Left ventricle myocardium inferior (tissue), 1 donor: ENCODE measurements around the gene PTPRO. TPM values are rescaled to one million over a fixed set of nuclear protein-coding genes. Genes with fewer than 3 reads are reported as not detected.

ENCODE experiments used
- DNase-seq: peaks from one replicate; pipeline ENCODE4 v3.0.0-alpha.2; 2020
- H3K27ac ChIP-seq: fragments of 200-600 bp; replicated peaks from 2 replicates; pipeline ENCODE4 v1.8.0; 2021
- H3K27me3 ChIP-seq: fragments of 200-600 bp; 2 replicates; pipeline ENCODE4 v1.8.0; 2021; ENCODE audit warnings: low read depth
- H3K36me3 ChIP-seq: fragments of 200-600 bp; 2 replicates; pipeline ENCODE4 v1.8.0; 2021
- H3K4me1 ChIP-seq: fragments of 200-600 bp; 2 replicates; pipeline ENCODE4 v1.8.0; 2021
- H3K4me3 ChIP-seq: fragments of 200-600 bp; 2 replicates; pipeline ENCODE4 v1.8.0; 2021; ENCODE audit warnings: mild to moderate bottlenecking, moderate library complexity
- H3K9me3 ChIP-seq: fragments of 200-600 bp; replicated peaks from 2 replicates; pipeline ENCODE4 v1.8.0; 2021
- CTCF ChIP-seq: fragments of 200-600 bp; IDR thresholded peaks from 2 replicates; pipeline ENCODE4 v1.8.0; 2021; ENCODE audit warnings: antibody characterized with exemption, mild to moderate bottlenecking, borderline replicate concordance
- intact Hi-C: fragments of 100-400 bp; cut with micrococcal nuclease; formaldehyde crosslinking; loops from one replicate; pipeline ENCODE4 v1.11.0; 2022
- total RNA-seq: library from RNA; stranded (reverse); fragmentation: NEBNext Ultra II Directional; extraction: Animal tissue kit (Norgen Biotek cat#: 25700); gene quantifications from one replicate; pipeline ENCODE4 v1.2.1, GENCODE V29; 2021
- donor health status: DM: no; HTN: yes; CAD: no; lungs with severe emphysema.

PTPRO gene
- total RNA-seq, 1 donor from 2014 or later = 0.82 TPM

GRCh38 chr12:15393037-15393436, 70.7 kb downstream of the PTPRO start:
- H3K9me3 ChIP-seq = no peaks in the 10 kb centered on the region
- no peaks in the 10 kb centered on the region for H3K4me1 ChIP-seq
- DNase-seq = no peak
- no peaks in the 10 kb centered on the region for H3K27me3 ChIP-seq
- no peak overlapping the region for H3K4me3 ChIP-seq
- H3K36me3 ChIP-seq = no peaks in the 10 kb centered on the region
- intact Hi-C loops = no loop called here
- TF ChIP-seq CTCF = no peak
- H3K27ac ChIP-seq = no peak overlapping the region

- Histone ChIP-seq H3K4me3 (no peak overlapping the region), H3K36me3 (no peaks in the 10 kb centered on the region), H3K27ac (no peak overlapping the region), H3K27me3 (no peaks in the 10 kb centered on the region), H3K9me3 (no peaks in the 10 kb centered on the region), H3K4me1 (no peaks in the 10 kb centered on the region)
- intact Hi-C loops = no loop called here
- no peak for TF ChIP-seq CTCF
- DNase-seq = no peak
Observed at GRCh38 chr12:15393995-15394394, 71.7 kb downstream of the PTPRO start.

- peaks cover 4% of the 10 kb centered on the region for H3K27me3 ChIP-seq
- H3K4me3 ChIP-seq = no peak overlapping the region
- no peak for DNase-seq
- no peaks in the 10 kb centered on the region for H3K36me3 ChIP-seq
- TF ChIP-seq CTCF = no peak
- intact Hi-C loops = no loop called here
- H3K27ac ChIP-seq = no peak overlapping the region
- H3K4me1 ChIP-seq = no peaks in the 10 kb centered on the region
- no peaks in the 10 kb centered on the region for H3K9me3 ChIP-seq
Observed at GRCh38 chr12:15404485-15404884, 82.2 kb downstream of the PTPRO start.

- H3K27me3 ChIP-seq = peaks cover 4% of the 10 kb centered on the region
- H3K4me3 ChIP-seq = no peak overlapping the region
- DNase-seq = no peak
- no peak overlapping the region for H3K27ac ChIP-seq
- no peaks in the 10 kb centered on the region for H3K9me3 ChIP-seq
- H3K4me1 ChIP-seq = no peaks in the 10 kb centered on the region
- no peaks in the 10 kb centered on the region for H3K36me3 ChIP-seq
- no peak for TF ChIP-seq CTCF
- intact Hi-C loops = no loop called here
Observed at GRCh38 chr12:15405606-15406005, 83.3 kb downstream of the PTPRO start.

GRCh38 chr12:15407025-15407424, 84.7 kb downstream of the PTPRO start:
- no peak for DNase-seq
- intact Hi-C loops = no loop called here
- no peak overlapping the region for H3K4me3 ChIP-seq
- no peak overlapping the region for H3K27ac ChIP-seq
- no peaks in the 10 kb centered on the region for H3K4me1 ChIP-seq
- no peaks in the 10 kb centered on the region for H3K36me3 ChIP-seq
- no peaks in the 10 kb centered on the region for H3K9me3 ChIP-seq
- TF ChIP-seq CTCF = no peak
- H3K27me3 ChIP-seq = no peaks in the 10 kb centered on the region

- Histone ChIP-seq H3K9me3 (no peaks in the 10 kb centered on the region), H3K4me1 (no peaks in the 10 kb centered on the region), H3K27me3 (no peaks in the 10 kb centered on the region), H3K4me3 (no peak overlapping the region), H3K36me3 (no peaks in the 10 kb centered on the region), H3K27ac (no peak overlapping the region)
- intact Hi-C loops = no loop called here
- DNase-seq = no peak
- no peak for TF ChIP-seq CTCF
Observed at GRCh38 chr12:15411842-15412241, 89.5 kb downstream of the PTPRO start.
